GM13977 (cell line): ENCODE results near the gene MGAT3.

ENCODE experiments used
- DNase-seq: peaks from one replicate; pipeline ENCODE4 v3.0.0; 2012; ENCODE audit warnings: low spot score
- CTCF ChIP-seq: IDR thresholded peaks from 2 replicates; pipeline ENCODE4 v1.5.1; 2012; ENCODE audit warnings: mild to moderate bottlenecking, control low read depth; ENCODE audit not compliant: insufficient read depth; ENCODE audit errors: extremely low read depth, missing control alignments
- in situ Hi-C: fragments of 300-500 bp; cut with MboI; formaldehyde crosslinking; loops from one replicate; pipeline ENCODE4 v1.12.0; 2022; ENCODE audit warnings: low sequenced_read_pairs, low pct_unique_long_range_greater_than_20kb, mixed read lengths, inconsistent platforms; ENCODE audit not compliant: unreplicated experiment

MGAT3 gene

GRCh38 chr22:39427751-39428596 is 28.8 kb upstream of the MGAT3 start:
- no peak for TF ChIP-seq CTCF
- in situ Hi-C loops = no loop called here
- DNase-seq = no peak

DNA sequence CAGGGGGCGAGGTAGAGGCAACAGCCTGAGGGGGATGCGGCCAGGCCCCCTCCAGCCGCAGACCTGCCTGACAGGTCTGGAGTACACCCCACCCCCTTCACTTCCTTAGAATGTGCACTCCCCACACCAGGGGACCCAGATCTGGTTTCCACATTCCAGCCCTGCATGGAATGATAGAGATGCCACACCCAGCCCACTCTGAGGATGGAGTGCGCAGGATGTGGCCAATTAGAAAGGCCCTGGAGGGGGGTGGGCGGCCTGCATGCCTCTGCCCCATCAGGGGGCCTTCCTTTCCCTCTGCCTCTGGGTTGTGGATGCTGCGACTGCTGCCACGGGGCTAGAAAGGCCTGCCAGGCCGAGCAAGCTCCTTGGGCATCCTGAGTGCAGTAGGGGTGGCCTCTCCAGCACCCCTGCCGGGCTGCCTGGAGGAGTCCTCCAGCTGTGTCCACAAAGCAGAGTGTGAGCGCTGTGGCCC is 28.2 kb upstream of the MGAT3 start:
- DNase-seq = no peak
- in situ Hi-C loops = no loop called here
- TF ChIP-seq CTCF = no peak

- in situ Hi-C loops = no loop called here
- TF ChIP-seq CTCF = no peak
- DNase-seq = no peak
Measured at GRCh38 chr22:39429186-39429585, 27.6 kb upstream of the MGAT3 start.

- DNase-seq = no peak
- TF ChIP-seq CTCF = no peak
- in situ Hi-C loops = no loop called here
Measured at GRCh38 chr22:39429916-39430575, 26.8 kb upstream of the MGAT3 start.

- no peak for TF ChIP-seq CTCF
- in situ Hi-C loops = no loop called here
Measured at GRCh38 chr22:39430576-39431150, 26.1 kb upstream of the MGAT3 start.

GRCh38 chr22:39431216-39431801 is 25.5 kb upstream of the MGAT3 start:
- TF ChIP-seq CTCF = no peak
- no peak for DNase-seq
- in situ Hi-C loops = no loop called here

More at GRCh38 chr22:39430576-39431150, 26.1 kb upstream of the MGAT3 start:
- no peak for DNase-seq
